Fibroblast of gingiva (primary cell): Measurements from ENCODE around the gene OSBP2.
A peak's percentile ranks its signal among the peaks of the same experiment; 100 is the strongest.
"Not testable (repeated sequence)": the region's sequence is repeated elsewhere in the genome, so short reads cannot be mapped to it uniquely, and the experiment has no call there.

Experiments used
- DNase-seq: peaks from one replicate; pipeline ENCODE4 v3.0.0-alpha.2; 2011; ENCODE audit warnings: low read depth

Gene OSBP2

GRCh38 chr22:30718491-30718890, 23.8 kb downstream of the OSBP2 start:
- DNase-seq = no peak

- no peak for DNase-seq
These were observed 24.3 kb downstream of the OSBP2 start for GRCh38 chr22:30718938-30719337.

- no peak for DNase-seq
These were observed 25.7 kb downstream of the OSBP2 start for GRCh38 chr22:30720263-30720837.

GRCh38 chr22:30721741-30722140, 27.1 kb downstream of the OSBP2 start:
- DNase-seq = no peak

GRCh38 chr22:30728826-30729225, 34.2 kb downstream of the OSBP2 start:
- no peak for DNase-seq

GRCh38 chr22:30731658-30732057, 37.0 kb downstream of the OSBP2 start:
- DNase-seq = no peak

GRCh38 chr22:30732426-30732825, 37.8 kb downstream of the OSBP2 start:
- no peak for DNase-seq

GRCh38 chr22:30733181-30733631, 38.5 kb downstream of the OSBP2 start:
- no peak for DNase-seq

- DNase-seq = not testable (repeated sequence)
These were observed 45.3 kb downstream of the OSBP2 start for GRCh38 chr22:30740007-30740406.

GRCh38 chr22:30740511-30740910, 45.8 kb downstream of the OSBP2 start:
- DNase-seq = not testable (repeated sequence)

- peak; percentile 35 for DNase-seq
These were observed 47.9 kb downstream of the OSBP2 start for GRCh38 chr22:30742291-30743256.

GRCh38 chr22:30743257-30744020, 48.8 kb downstream of the OSBP2 start:
- no peak for DNase-seq

GRCh38 chr22:30744224-30744623, 49.5 kb downstream of the OSBP2 start:
- no peak for DNase-seq

GRCh38 chr22:30747493-30747892, 52.8 kb downstream of the OSBP2 start:
- no peak for DNase-seq

- no peak for DNase-seq
These were observed 54.6 kb downstream of the OSBP2 start for GRCh38 chr22:30749272-30749671.

- DNase-seq = no peak
These were observed 55.2 kb downstream of the OSBP2 start for GRCh38 chr22:30749849-30750248.

GRCh38 chr22:30751529-30751928, 56.9 kb downstream of the OSBP2 start:
- DNase-seq = no peak

GRCh38 chr22:30752771-30753170, 58.1 kb downstream of the OSBP2 start:
- no peak for DNase-seq

GRCh38 chr22:30753701-30754100, 59.0 kb downstream of the OSBP2 start:
- no peak for DNase-seq

- DNase-seq = no peak
These were observed 59.8 kb downstream of the OSBP2 start for GRCh38 chr22:30754521-30754920.

GRCh38 chr22:30754971-30755758, 60.5 kb downstream of the OSBP2 start:
- DNase-seq = peak; percentile 73

GRCh38 chr22:30755759-30756124, 61.1 kb downstream of the OSBP2 start:
- DNase-seq = no peak
